GM18870 (cell line): ENCODE measurements around the gene CLEC19A.

Source experiments
- ATAC-seq: cut with Tn5 transposase; IDR thresholded peaks from one replicate; pipeline ENCODE4 v1.9.1; 2021; ENCODE audit warnings: moderate library complexity; ENCODE audit not compliant: unreplicated experiment

CLEC19A gene

DNA sequence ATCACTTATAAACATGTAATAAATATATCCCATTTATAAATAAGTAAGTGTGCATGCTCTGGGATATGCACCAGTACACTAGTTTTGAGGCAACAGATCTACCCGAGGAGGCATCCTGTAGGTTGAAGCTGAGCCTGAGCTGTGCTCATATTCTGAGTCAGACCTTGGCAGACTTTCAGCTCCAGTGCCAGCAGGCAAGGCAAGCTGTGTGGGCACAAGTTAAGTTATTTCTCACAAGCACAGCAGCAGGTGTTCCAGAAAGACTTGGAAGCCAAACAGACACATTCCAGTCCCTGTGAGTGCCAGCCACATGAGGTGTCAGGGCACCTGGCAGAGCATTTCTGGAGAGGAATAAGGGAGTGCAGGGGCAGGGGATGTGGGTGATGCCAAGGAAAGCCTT is 1.3 kb upstream of the CLEC19A start:
- no peak for ATAC-seq

DNA sequence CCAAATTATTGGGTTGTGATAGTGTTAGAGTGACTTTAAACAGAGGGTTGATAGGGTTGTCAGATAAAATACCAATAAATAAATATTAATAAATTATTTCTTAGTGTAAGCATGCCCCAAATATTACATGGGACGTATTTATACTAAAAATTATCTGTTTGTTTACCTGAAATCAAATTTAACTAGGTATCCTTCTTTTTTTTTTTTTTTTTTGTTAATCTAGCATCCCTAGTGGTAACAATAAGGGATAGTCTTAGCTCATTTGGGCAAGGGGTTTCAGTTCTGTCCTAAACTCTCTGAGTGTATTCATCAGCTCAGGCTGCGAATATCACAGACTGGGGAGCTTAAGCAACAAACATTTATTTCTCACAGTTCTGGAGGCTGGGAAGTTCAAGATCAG is 1.3 kb downstream of the CLEC19A start:
- ATAC-seq, result no peak

DNA sequence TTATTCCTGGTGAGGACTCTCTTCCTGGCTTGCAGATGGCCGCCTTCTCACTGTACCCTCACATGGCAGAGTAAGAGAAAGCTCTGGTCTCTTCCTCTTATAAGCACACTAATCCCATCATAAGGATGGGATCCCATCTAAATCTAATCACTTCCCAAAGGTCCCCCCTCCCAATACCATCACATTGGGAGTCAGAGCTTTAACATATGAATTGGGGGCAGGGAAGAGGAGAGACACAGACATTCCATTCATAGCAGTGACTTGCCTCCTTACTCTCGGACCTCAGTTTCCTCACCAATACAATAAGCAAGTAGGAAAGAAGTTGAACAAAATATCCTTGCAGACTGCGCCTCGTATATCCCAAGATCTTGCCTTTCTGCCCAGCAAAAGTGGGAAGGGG is 1.7 kb downstream of the CLEC19A start:
- ATAC-seq, result no peak

DNA sequence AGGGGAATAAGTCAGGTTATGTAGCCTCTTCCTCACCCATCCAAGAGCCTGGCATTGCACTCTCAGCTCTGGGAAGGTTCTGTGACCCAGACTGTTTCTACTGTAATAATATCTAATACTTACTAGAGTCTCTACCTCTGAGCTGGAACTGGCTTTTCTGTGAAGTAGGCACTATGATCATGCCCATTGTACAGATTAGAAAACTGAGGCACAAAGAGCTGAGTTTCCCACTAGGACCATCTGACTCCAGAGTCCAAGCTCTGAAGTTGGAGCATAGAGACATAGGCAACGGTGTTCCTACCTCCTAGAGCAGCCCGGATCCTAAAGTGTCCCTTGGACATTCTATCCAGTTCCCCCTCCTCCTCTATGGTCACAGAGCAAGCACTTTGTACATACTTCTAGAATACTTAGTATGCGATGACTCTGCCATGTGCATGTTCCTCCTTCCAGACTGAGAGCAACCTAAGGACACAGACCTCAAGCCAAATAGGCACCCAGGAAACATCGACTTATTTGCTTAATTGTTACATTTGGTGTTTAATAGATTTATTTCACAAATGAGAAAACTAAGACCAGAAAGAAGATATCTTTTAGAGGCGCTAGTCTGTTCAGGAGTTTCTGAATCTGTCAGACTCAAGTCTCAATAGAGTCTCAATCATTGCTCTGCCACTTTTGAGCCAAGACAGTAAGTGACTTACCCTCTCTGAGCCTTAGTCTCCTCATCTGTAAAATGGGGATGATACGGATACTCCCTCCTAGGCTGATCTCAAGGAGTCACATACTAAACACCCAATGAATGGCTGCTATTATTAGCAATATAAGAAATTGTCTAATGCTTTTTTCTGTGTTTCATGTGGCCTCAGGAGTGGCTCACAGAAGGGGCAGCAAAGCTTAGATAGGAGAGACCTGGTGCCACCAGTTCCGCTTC is 3.6 kb downstream of the CLEC19A start:
- no peak for ATAC-seq

DNA sequence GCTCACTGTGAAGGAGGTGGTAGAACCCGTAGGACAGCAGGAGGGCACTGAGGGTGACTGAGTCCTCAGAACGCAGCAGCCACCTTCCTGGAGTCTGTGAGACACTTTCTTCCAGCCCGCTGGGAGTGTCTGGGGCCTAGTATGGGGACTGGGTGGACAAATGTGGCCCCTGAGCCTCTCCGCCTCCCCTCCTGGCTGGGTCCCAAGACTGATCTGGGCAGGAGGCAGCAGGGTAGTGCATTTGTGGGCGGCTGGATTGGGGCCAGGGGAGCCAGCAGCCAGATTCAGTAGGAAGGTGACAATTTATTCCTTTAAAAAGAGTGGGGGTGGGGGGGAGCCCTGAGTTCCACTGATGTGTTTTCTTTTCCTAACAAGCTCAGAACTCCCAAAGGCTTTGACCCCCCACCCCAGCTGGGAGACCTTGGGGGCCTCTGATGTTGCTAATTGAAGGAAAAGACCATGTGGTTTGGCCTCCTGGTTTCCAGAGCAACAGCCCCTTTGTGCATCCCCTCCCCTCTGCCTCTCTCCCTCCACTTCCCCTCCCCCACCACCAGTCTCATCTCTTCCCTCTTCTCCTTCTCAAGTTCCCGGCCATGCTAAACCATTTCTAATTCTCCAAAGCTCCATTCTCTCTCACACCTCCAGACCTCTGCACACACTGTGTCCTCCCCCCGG is 4.4 kb downstream of the CLEC19A start:
- ATAC-seq, result no peak

DNA sequence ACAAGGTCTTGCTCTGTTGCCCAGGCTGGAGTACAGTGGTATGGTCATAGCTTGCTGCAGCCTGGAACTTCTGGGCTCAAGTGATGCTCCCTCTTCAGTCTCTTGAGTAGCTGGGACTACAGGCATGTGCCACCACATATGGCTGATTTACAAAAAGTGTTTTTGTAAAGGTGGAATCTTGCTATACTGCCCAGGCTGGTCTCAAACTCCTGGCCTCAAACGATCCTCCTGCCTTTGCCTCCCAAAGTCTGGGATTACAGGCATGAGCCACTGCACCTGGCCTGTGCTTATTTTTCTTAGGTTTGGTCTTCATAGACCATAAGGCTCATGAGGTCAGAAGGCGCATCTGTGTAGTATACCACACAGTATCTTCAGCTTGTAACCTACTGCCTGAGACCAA is 5.3 kb downstream of the CLEC19A start:
- ATAC-seq, result no peak

DNA sequence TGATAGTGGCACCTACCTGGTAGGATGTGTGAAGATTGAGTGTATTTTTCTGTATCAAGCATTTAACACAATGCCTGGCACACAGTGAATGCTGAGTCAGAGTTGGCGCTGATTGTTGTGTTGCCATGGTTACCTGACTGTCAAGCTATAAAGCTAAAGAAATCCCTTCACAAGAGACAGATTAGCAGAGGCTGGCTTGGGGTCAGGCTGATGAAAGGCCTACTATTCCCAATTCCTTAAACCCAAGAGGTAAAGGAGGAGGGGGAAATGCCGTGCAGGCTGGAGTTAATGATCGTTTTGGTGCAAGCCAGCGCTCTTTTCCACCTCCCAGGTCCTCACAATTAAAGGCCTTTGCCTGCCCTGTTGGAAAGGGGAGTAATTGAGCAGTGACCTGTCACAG is 5.9 kb downstream of the CLEC19A start:
- no peak for ATAC-seq

DNA sequence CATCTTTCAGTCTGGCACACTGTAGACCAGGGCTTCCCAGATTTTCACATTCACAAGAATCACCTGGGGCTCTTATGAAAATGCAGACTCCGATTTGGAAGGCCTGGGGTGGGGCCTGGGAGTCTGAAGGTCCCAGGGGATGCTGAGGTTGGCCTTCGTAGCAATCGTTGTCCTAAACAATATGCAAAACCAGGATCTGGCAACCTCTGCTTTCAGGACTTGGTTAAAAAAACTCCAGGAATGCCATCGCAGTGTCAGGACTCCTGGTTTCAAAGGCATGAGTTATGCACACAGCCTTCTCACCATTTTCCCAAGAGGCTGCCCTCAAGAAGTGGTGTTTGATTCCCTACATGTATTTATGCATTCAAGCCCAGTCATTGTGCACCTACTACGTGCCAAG is 6.7 kb downstream of the CLEC19A start:
- no peak for ATAC-seq

DNA sequence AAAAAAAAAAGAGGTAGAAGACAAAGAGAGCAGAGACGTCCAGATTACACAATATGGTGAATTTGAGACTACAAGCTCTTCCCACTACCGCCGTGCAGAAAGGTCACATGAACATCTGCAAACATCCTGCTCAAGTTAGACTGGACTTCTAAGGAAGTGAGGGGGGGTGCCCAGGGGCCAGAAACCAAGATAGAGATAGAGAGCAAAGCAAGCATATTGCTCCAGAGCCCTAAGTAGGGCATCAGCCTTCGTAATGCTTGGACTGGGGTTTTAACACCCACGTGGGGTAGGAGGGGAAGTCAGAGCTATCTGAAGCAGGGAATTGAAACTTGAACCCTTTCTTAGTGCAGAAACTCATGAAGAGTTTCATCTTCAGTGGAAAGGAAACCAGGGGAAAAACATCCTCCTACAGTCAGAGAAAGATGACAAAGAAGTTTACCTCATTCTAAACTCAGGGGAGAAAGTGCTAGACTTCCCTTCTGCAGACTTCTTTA is 8.7 kb downstream of the CLEC19A start:
- peak; percentile 89 for ATAC-seq

DNA sequence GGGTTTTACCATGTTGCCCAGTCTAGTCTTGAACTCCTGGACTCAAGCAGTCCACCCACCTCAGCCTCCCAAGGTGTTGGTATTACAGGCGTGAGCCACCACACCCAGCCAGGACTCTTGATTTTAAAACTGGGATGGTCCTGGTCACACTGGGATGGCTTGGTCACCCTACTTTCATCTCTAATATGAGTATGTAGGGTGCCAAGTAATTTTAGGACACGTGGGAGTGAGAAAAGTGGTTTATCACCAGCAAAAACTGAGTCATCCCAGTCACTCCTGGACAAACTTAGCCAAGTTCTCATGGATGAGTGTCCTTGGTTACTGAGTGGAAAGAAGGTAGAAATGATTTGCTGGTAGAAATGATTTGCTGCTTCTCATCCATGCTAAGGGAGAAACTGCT is 9.9 kb downstream of the CLEC19A start:
- no peak for ATAC-seq

DNA sequence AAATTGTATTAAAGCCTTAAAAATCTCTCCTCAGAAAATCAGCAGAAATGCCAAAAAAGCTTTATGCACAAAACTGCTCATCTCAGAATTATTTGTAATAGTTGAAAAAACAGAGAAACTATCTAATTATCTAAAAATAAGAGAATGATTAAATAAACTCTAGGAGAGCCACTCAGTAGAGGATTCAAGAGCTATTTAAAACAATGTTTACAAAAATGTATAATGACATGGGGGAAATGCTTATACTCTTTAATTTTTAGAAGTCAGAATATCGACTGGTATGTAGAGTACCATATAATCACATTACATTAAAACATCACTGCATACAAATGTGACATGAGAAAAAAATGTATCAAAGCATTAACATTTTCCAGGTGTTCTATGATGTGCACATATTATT is 11.9 kb downstream of the CLEC19A start:
- no peak for ATAC-seq

DNA sequence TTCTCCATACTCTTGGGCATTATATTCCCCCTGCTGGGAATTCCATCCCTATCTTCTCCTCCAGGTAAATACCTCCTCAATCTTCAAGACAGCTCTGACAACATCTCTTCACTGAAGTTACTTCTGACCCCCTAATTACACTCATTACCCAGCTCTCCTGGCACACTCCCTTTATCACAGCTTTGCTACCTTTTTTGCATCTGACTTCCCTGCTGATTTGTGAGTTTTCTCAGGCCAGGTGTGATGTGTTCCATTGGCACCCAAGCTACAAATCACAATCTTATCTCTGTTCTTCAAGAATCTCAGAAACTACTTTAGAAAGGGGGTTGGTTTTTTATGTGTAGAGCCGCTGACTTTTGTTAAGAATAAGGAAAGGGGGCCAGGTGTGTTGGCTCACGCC is 14.0 kb downstream of the CLEC19A start:
- ATAC-seq, result no peak

DNA sequence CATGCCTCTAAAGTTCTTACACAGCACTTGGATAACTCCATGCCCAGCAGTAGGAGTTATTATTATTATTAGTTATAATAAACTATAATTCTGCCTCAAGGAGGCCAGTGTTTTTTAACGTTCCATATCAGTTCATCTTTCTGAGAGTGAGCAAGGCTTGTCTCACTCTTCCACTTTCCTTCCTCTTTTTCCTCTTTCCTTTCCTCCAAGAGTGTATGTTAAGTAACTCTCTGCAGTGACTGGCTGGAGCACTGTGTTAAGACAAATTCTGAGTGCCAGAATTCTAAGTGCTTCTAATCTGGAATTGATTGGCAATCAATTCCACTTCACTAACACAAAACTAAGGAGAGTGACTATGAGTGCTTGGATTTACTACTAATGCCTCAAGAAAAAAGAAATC is 16.4 kb downstream of the CLEC19A start:
- no peak for ATAC-seq

DNA sequence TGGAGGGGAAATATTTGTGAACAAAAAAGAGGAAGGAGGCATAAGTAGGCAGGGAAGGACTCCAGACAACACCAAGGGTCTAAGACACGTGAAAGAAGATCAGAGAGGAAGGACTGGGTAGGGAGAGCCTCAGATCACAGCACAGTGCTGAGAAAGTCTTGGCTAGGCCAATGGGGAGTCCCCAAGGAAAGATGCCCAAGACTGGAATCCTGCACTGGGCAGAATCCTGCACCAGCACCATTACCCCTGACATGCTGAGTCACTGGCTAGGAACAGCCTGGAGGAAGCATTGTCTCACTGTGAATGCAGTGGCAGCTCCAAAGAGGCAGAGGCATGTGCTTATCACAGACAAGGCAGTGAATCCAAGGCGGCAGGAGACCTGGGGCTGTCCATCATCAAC is 19.2 kb downstream of the CLEC19A start:
- no peak for ATAC-seq

DNA sequence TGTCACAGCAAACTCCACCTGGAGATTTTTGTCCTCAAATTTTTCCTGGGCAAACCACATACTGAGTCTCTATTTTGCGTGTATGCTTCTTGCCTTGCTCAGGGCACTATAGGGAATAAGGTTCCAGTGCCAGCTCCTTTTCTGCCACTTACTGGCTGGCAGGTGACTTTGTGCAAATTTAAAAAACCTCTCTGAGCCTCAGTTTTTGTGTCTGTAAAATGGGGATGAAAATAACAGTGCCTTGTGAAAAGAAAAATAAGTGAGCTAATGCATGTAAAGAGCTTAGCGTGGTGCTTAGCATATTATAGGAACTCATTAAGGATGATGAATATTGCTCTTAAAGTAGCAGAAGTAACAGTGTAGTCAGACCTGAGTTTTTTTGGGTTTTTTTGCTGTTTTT is 19.9 kb downstream of the CLEC19A start:
- ATAC-seq, result no peak

DNA sequence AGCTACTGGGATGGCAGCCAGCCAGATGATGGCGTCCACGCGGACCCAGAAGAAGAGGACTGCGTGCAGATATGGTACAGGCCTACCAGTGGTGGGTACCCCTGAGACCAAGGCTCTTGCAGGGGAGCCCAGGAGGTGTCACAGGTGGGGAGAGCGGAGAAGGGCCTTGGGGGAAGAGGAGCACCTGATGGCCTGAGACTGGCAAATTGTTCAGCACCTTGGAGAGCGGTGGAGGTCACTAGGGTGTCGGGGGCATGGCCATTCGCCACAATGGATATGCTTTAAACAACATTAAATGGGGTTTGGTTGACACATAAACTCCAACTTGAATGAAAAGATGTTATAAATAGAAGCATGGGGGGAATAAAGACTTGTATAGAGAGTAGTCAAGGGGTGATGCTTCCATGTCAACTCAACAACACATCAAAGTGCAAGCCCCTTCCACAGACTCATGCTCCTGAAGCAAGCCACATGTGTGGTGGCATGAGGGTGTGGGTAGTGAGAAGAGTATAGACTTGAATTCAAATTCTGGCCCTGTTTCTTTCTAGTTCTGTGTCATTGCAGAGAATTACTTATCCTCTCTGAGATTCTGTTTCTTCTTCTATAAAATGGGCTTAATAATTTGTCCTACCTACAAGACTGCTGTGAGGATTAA is 22.2 kb downstream of the CLEC19A start:
- ATAC-seq, result no peak

DNA sequence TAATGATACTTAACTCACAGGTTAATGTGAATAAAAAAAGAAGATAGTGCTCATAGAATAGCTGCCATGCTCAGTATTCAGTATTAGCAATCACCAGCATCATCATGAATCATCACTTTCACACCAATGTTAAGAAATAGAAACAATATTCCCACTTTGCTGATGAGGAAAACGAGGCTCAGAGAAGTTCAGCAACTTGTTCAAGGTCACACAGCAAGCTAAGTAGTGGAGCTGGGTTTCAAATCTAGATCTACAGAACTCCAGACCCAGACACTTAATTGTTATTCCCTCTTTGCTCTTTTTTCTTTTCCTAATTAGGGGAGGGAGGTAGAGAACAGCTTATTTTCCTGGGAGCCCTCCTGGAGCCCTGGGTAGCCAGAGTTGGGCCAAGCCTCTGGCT is 22.9 kb downstream of the CLEC19A start:
- ATAC-seq, result no peak

DNA sequence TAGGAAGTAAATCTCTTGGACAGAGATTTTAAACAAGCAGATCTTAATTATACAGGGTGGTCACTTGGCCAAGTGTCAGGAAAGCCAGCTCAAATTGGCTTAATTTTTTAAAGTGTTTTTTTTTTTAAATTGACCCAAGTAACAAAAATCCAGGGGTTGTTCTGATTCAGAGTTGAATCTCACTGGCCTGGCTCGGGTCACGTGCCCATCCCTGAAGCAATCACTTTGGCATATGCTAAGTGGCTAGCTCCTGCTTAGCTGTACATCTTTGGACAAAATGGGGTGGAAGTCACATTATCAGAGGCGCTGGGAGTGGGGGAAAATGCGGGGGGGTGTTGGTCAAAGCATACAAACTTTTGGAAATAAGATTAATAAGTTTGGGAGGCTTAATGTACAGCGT is 23.6 kb downstream of the CLEC19A start:
- no peak for ATAC-seq

DNA sequence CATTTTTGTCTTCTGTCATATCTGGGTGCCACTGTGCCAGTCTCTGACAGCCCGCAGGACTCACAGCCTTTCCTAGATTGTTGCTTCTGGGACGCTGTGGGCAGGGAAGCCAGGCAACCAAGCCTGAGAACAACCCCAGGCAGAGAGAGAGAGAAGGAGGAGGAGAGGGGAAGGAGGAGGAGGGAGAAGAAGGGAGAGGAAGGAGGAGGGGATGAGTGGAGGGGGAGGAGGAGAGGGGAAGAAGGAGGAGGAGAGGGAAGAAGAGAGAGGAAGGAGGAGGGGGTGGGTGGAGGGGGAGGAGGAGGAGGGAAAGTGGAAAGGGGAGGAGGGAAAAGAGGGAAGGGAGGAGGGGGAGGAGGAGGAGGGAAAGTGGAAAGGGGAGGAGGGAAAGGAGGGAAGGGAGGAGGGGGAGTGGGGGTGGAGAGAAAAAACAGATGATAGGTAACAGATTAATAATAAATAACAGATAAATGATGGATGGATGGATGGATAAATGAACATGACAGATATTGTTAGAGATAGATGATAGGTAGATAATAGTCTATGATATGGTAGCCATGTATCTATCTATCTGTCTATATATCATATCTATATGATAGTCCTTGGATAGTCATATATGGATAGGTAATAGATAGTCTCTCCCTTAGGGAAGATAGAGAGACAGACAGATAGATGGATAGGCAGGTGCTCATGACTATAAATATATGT is 29.3 kb downstream of the CLEC19A start:
- ATAC-seq, result no peak

DNA sequence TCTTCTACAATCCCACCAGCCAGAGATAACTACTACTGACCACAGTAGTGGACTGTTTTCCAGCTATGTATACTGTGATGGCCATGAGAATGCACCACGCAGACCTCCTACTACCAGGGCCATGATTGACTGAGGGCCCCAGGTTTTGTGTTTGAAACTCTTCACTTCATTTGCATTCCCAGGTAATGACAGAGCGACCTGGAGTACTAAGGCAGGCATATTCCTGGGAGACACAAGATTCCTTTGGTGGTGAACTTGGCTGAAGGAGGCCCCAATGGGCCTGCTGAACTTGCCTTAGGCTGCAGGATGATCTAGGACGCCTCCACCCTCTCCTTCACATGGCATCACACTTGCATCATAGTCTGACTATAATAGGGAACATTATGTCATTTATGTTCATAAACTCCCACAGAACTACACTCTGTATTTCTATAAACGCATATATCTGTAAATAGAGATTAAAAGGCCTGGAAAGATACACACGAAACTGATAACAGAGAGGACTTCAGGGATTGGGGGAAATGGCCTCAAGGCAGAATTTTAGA is 30.4 kb downstream of the CLEC19A start:
- no peak for ATAC-seq

DNA sequence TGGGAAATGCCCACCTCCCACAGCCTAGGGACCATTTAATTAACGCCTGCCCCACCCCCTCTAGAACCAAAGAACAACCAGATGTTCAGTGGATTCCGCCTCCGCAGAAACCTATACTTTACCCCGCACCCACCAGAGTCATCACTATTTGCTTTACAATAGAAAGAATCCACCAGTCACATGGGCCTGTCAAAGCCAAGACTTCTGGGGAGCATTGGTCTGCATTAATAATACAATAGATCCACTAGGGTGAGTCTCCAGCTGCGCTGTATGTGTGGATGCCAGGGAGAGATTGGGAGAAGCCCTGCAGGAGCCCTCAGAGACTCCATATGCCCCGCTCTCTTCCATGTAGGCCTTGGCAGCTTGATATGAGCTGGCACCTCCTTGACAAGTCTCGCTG is 31.3 kb downstream of the CLEC19A start:
- ATAC-seq, result no peak
